GM12892 (cell line): Measurements from ENCODE around the gene RABEP2.

Experiments
- POLR2A ChIP-seq: IDR thresholded peaks from 2 replicates; pipeline ENCODE4 v1.6.1; 2011; ENCODE audit warnings: low read depth, low read length, control low read depth
- TAF1 ChIP-seq: IDR thresholded peaks from 2 replicates; pipeline ENCODE4 v1.6.1; 2011; ENCODE audit warnings: low read depth, mild to moderate bottlenecking, control low read depth, low read length, borderline replicate concordance

DNA sequence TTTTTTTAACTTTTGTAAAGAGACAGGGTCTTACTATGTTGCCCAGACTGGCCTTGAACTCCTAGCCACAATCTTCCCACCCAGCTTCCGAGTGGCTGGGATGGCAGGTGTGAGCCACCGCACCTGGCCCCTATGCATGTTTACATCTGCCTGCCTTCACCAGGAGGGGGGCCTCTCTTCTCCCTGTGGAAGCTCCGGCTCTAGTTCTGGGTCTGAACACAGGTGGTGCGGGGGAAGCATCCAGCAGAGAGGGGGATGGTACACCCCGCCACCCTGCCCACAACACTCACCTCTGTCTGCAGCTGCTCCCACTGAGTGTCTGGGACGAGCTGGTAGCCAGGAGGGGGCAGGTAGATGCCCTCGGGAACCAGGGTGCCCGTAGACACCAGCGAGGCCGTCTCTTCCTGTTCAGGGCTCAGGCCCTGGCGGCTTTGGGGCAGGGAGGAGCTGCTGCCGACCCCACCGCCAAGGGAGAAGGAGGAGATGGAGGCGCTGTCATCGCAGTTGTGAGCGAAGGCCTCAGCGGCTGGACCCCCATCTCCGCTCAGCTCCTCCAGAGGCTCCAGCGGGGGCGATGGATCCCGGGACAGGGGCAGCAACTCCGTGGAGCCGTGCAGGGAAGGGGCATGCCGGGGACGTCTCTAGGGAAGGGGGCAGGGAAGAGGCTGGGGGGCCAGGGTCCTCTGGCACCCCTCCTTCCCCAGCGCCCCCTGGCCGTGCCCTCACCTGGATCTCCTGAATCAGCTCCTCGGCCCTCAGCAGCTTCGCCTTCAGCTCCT lies 10.9 kb downstream of the RABEP2 start:
- TF ChIP-seq POLR2A (no peak), TAF1 (no peak)
